Left ventricle myocardium inferior (tissue), 1 donor: ENCODE measurements around the gene HSD17B13. TPM values are rescaled to one million over a fixed set of nuclear protein-coding genes. Genes with fewer than 3 reads are reported as not detected.
A peak's percentile ranks its signal among the peaks of the same experiment; 100 is the strongest.

Source experiments
- DNase-seq: peaks from one replicate; pipeline ENCODE4 v3.0.0-alpha.2; 2020
- H3K27ac ChIP-seq: fragments of 200-600 bp; replicated peaks from 2 replicates; pipeline ENCODE4 v1.8.0; 2021
- H3K27me3 ChIP-seq: fragments of 200-600 bp; 2 replicates; pipeline ENCODE4 v1.8.0; 2021; ENCODE audit warnings: low read depth
- H3K36me3 ChIP-seq: fragments of 200-600 bp; 2 replicates; pipeline ENCODE4 v1.8.0; 2021
- H3K4me1 ChIP-seq: fragments of 200-600 bp; 2 replicates; pipeline ENCODE4 v1.8.0; 2021
- H3K4me3 ChIP-seq: fragments of 200-600 bp; 2 replicates; pipeline ENCODE4 v1.8.0; 2021; ENCODE audit warnings: mild to moderate bottlenecking, moderate library complexity
- H3K9me3 ChIP-seq: fragments of 200-600 bp; replicated peaks from 2 replicates; pipeline ENCODE4 v1.8.0; 2021
- CTCF ChIP-seq: fragments of 200-600 bp; IDR thresholded peaks from 2 replicates; pipeline ENCODE4 v1.8.0; 2021; ENCODE audit warnings: antibody characterized with exemption, mild to moderate bottlenecking, borderline replicate concordance
- intact Hi-C: fragments of 100-400 bp; cut with micrococcal nuclease; formaldehyde crosslinking; loops from one replicate; pipeline ENCODE4 v1.11.0; 2022
- long read RNA-seq: library from polyadenylated mRNA; unstranded; transcript quantifications from one replicate; pipeline ENCODE4 v2.0.0, GENCODE V29; 2021
- total RNA-seq: library from RNA; stranded (reverse); fragmentation: NEBNext Ultra II Directional; extraction: Animal tissue kit (Norgen Biotek cat#: 25700); gene quantifications from one replicate; pipeline ENCODE4 v1.2.1, GENCODE V29; 2021
- donor health status: DM: no; HTN: yes; CAD: no; lungs with severe emphysema.

The HSD17B13 gene
- total RNA-seq: 0.08 TPM
- long read RNA-seq: 0 reads

GRCh38 chr4:87322754-87323153, at the start of gene HSD17B13:
Gene HSD17B13 (minus strand): TSS chr4:87322882. CDS start chr4:87322841, 41 bp downstream.
- H3K4me1 ChIP-seq: no peaks in the 10 kb centered on the region
- no peak within 1 kb of the TSS for H3K4me3 ChIP-seq
- TF ChIP-seq CTCF: no peak
- no peak within 1 kb of the TSS for H3K27ac ChIP-seq
- H3K27me3 ChIP-seq: no peaks in the 10 kb centered on the region
- H3K9me3 ChIP-seq: no peaks in the 10 kb centered on the region
- DNase-seq: no peak
- intact Hi-C loops: no loop called here
- H3K36me3 ChIP-seq: no peaks in the 10 kb centered on the region

- intact Hi-C loops: loop anchor here (10.0 kb wide), 1 partner anchor 95 kb away; no protein-coding TSS in a partner anchor
- H3K36me3 ChIP-seq: peaks cover 70% of the 10 kb centered on the region
- peaks cover 20% of the 10 kb centered on the region for H3K4me1 ChIP-seq
- H3K27me3 ChIP-seq: no peaks in the 10 kb centered on the region
- no peak for DNase-seq
- no peaks in the 10 kb centered on the region for H3K9me3 ChIP-seq
- peak overlapping the region; percentile 10 for H3K4me3 ChIP-seq
- peak overlapping the region; percentile 64 for H3K27ac ChIP-seq
- TF ChIP-seq CTCF: no peak
These were observed 47.4 kb upstream of the HSD17B13 start for GRCh38 chr4:87370068-87370467.

GRCh38 chr4:87366521-87367162, 44.0 kb upstream of the HSD17B13 start:
- intact Hi-C loops: no loop called here
- no peak for TF ChIP-seq CTCF
- H3K36me3 ChIP-seq: peaks cover 74% of the 10 kb centered on the region

GRCh38 chr4:87365348-87365747, 42.7 kb upstream of the HSD17B13 start:
- intact Hi-C loops: no loop called here
- H3K36me3 ChIP-seq: peaks cover 67% of the 10 kb centered on the region
- H3K27me3 ChIP-seq: no peaks in the 10 kb centered on the region
- H3K4me1 ChIP-seq: peaks cover 18% of the 10 kb centered on the region
- H3K4me3 ChIP-seq: no peak overlapping the region
- no peak overlapping the region for H3K27ac ChIP-seq
- no peak for TF ChIP-seq CTCF
- H3K9me3 ChIP-seq: no peaks in the 10 kb centered on the region
- DNase-seq: no peak

More at GRCh38 chr4:87366521-87367162, 44.0 kb upstream of the HSD17B13 start:
- Histone ChIP-seq H3K9me3 (no peaks in the 10 kb centered on the region), H3K27ac (no peak overlapping the region), H3K4me3 (no peak overlapping the region), H3K27me3 (no peaks in the 10 kb centered on the region), H3K4me1 (peaks cover 20% of the 10 kb centered on the region)
- no peak for DNase-seq

- Histone ChIP-seq H3K36me3 (peaks cover 59% of the 10 kb centered on the region), H3K27ac (no peak overlapping the region), H3K4me3 (no peak overlapping the region), H3K4me1 (peaks cover under 1% of the 10 kb centered on the region), H3K27me3 (no peaks in the 10 kb centered on the region), H3K9me3 (no peaks in the 10 kb centered on the region)
- intact Hi-C loops: no loop called here
- no peak for DNase-seq
- TF ChIP-seq CTCF: no peak
These were observed 40.9 kb upstream of the HSD17B13 start for GRCh38 chr4:87363552-87363951.
